B cell (primary cell): ENCODE data around the gene DPH2. TPM values are rescaled to one million over a fixed set of nuclear protein-coding genes. Genes with fewer than 3 reads are reported as not detected.

ENCODE experiments used
- ATAC-seq: fragments of 200-7000 bp; cut with Tn5 transposase; one replicate; pipeline ENCODE4 v1.10.0; 2021; ENCODE audit warnings: low read depth, mild to moderate bottlenecking, moderate number of reproducible peaks, moderate library complexity
- CTCF ChIA-PET: fragments of 350-600 bp; sonication (Branson Sonifier 250); formaldehyde crosslinking; loops from one replicate; lab custom pipeline; 2021; ENCODE audit warnings: antibody characterized with exemption, inconsistent platforms; lab: Charles Lee
- POLR2A ChIA-PET: fragments of 350-600 bp; sonication (Branson Sonifier 250); formaldehyde crosslinking; loops from one replicate; lab custom pipeline; 2021; ENCODE audit warnings: antibody characterized with exemption; lab: Charles Lee
- DNase-seq: peaks from one replicate; pipeline ENCODE4 v3.0.0; 2013
- H2AFZ ChIP-seq: 2 replicates; pipeline ENCODE4 v1.6.1; 2012; ENCODE audit warnings: mild to moderate bottlenecking, low read depth, low read length; ENCODE audit not compliant: insufficient read depth, poor library complexity, severe bottlenecking
- H3K27ac ChIP-seq, 2 donors: 1 replicate in 1 of 2; 2 replicates in 1 of 2; pipeline ENCODE4 v1.5.1; 2012 to 2013; ENCODE audit warnings: low read length in 2 of 2, mild to moderate bottlenecking in 2 of 2, moderate library complexity in 1 of 2
- H3K27me3 ChIP-seq, 4 experiments: fragments of 200-600 bp in 1 of 4; sonication (generic) in 1 of 4; replicated peaks in 1 of 4; 1 replicate in 2 of 4; 2 replicates in 2 of 4; pipeline versions ENCODE4 v1.6.1 to v1.7.0; 2013 to 2016; ENCODE audit warnings: low read length in 3 of 4, mild to moderate bottlenecking in 2 of 4, mixed read lengths in 1 of 4, moderate library complexity in 1 of 4; ENCODE audit not compliant: insufficient read depth in 4 of 4, control insufficient read depth in 3 of 4; ENCODE audit errors: control extremely low read depth in 1 of 4
- H3K36me3 ChIP-seq, 2 experiments: replicated peaks in 1 of 2; 1 replicate in 1 of 2; 2 replicates in 1 of 2; pipeline versions ENCODE4 v1.6.1 to v1.7.1; 2013; ENCODE audit warnings: low read length in 1 of 2; ENCODE audit not compliant: insufficient read depth in 2 of 2, control insufficient read depth in 1 of 2; ENCODE audit errors: control extremely low read depth in 1 of 2, extremely low read depth in 1 of 2
- H3K4me1 ChIP-seq, 2 donors: fragments of 200-600 bp in 1 of 2; sonication (generic) in 1 of 2; 1 replicate in 1 of 2; 2 replicates in 1 of 2; pipeline versions ENCODE4 v1.5.1 to v1.6.1; 2013 to 2017; ENCODE audit warnings: low read length in 2 of 2; ENCODE audit not compliant: control insufficient read depth in 2 of 2, insufficient read depth in 2 of 2
- H3K4me2 ChIP-seq: replicated peaks from 2 replicates; pipeline ENCODE3; 2012; ENCODE audit warnings: mild to moderate bottlenecking, low read depth, low read length; ENCODE audit not compliant: poor library complexity, severe bottlenecking
- H3K4me3 ChIP-seq, 5 experiments: fragments of 200-600 bp in 1 of 5; sonication (generic) in 1 of 5; 1 replicate in 3 of 5; 2 replicates in 2 of 5; pipeline versions ENCODE4 v1.5.1 to v1.7.0; 2011 to 2016; ENCODE audit warnings: low read length in 4 of 5, mild to moderate bottlenecking in 4 of 5, low read depth in 2 of 5, control low read depth in 1 of 5, moderate library complexity in 1 of 5; ENCODE audit not compliant: insufficient read depth in 1 of 5; ENCODE audit errors: control extremely low read depth in 1 of 5, extremely low read depth in 1 of 5
- H3K79me2 ChIP-seq: fragments of 200-600 bp; sonication (generic); one replicate; pipeline ENCODE4 v1.6.0; 2016; ENCODE audit warnings: low read length; ENCODE audit not compliant: control insufficient read depth, insufficient read depth
- H3K9ac ChIP-seq: fragments of 200-600 bp; sonication (generic); 2 replicates; pipeline ENCODE4 v1.6.1; 2017; ENCODE audit warnings: mild to moderate bottlenecking, low read length, moderate library complexity
- H3K9me3 ChIP-seq, 3 donors: one replicate each; pipeline versions ENCODE4 v1.6.1 to v1.7.1; 2013; ENCODE audit warnings: low read length in 2 of 3; ENCODE audit not compliant: control insufficient read depth in 2 of 3, insufficient read depth in 1 of 3; ENCODE audit errors: control extremely low read depth in 1 of 3
- H4K20me1 ChIP-seq: 2 replicates; pipeline ENCODE4 v1.6.0; 2012; ENCODE audit warnings: mild to moderate bottlenecking, low read length; ENCODE audit not compliant: insufficient read depth, control insufficient read depth, poor library complexity, severe bottlenecking
- H3K27ac Mint-ChIP-seq: one replicate; pipeline ENCODE4 v1.8.0; 2021; ENCODE audit warnings: mixed read lengths
- H3K27me3 Mint-ChIP-seq: one replicate; pipeline ENCODE4 v1.8.0; 2021; ENCODE audit warnings: mixed read lengths
- H3K4me1 Mint-ChIP-seq: one replicate; pipeline ENCODE4 v1.8.0; 2021; ENCODE audit warnings: mixed read lengths
- H3K4me3 Mint-ChIP-seq: one replicate; pipeline ENCODE4 v1.8.0; 2021; ENCODE audit warnings: mixed read lengths
- H3K9me3 Mint-ChIP-seq: one replicate; pipeline ENCODE4 v1.8.0; 2022; ENCODE audit warnings: mixed read lengths; ENCODE audit not compliant: insufficient read depth
- CTCF ChIP-seq: fragments of 200-600 bp; IDR thresholded peaks from one replicate; pipeline ENCODE4 v1.8.0; 2022; ENCODE audit warnings: antibody characterized with exemption, mild to moderate bottlenecking
- EZH2 ChIP-seq: IDR thresholded peaks from 2 replicates; pipeline ENCODE4 v1.6.1; 2012; ENCODE audit warnings: borderline replicate concordance, low read depth, mild to moderate bottlenecking, moderate library complexity, low read length; ENCODE audit not compliant: insufficient read depth, poor library complexity, severe bottlenecking
- WGBS: methylation state at CpG from one replicate; pipeline ENCODE4 v1.1.5; 2013; ENCODE audit warnings: missing lambda C conversion rate; ENCODE audit not compliant: insufficient coverage; 5-methylcytosine and 5-hydroxymethylcytosine counted together
- intact Hi-C: fragments of 100-400 bp; cut with micrococcal nuclease; formaldehyde crosslinking; loops from one replicate; pipeline ENCODE4 v1.10.0; 2022
- polyA plus RNA-seq: library from polyadenylated mRNA; depleted of rRNA; stranded (reverse); fragments of >200 nt; gene quantifications from 2 replicates; pipeline ENCODE4 v1.2.3, GENCODE V29; 2012
- total RNA-seq, 2 donors: library from RNA; stranded (reverse); fragments of 120-200 nt in 1 of 2; gene quantifications; 1 replicate in 1 of 2; 2 replicates in 1 of 2; pipeline versions ENCODE4 v1.2.3 to v1.2.4, GENCODE V29; 2013 to 2022

The DPH2 gene
- total and polyA plus RNA-seq, 2 donors (not counting 1 experiment from before 2014, with no cell fraction given) = 30.5 to 71.9 TPM

GRCh38 chr1:43946236-43947060, 23.4 kb upstream of the DPH2 start, which contains the start of gene IPO13:
TSS of gene IPO13 (plus strand) at chr1:43946950. CDS start at chr1:43947601, 651 bp downstream.
- TF ChIP-seq CTCF (peak; percentile 71), EZH2 (no peak)
- H3K27me3 Mint-ChIP-seq = no peaks in the 10 kb centered on the region
- peak within 1 kb of the TSS; percentile 98 for H3K27ac Mint-ChIP-seq
- peaks cover 32% of the 10 kb centered on the region for H3K79me2 ChIP-seq
- intact Hi-C loops = loop anchor here (1.0 to 10.0 kb wide), 9 partner anchors 23 to 1182 kb away; partner anchors contain the start of genes ATP6V0B, C1orf50, CCDC24 and CDC20
- peaks cover 15 to 25% of the 10 kb centered on the region in 2 donors for H3K4me1 ChIP-seq
- no peaks in the 10 kb centered on the region for H3K9me3 ChIP-seq
- H3K4me1 Mint-ChIP-seq = peaks cover 39% of the 10 kb centered on the region
- peak within 1 kb of the TSS; percentile 64 to 90 (median 78) for H3K4me3 ChIP-seq
- peak within 1 kb of the TSS; percentile 95 for H3K27ac ChIP-seq
- peaks cover 5% of the 10 kb centered on the region for H4K20me1 ChIP-seq
- H3K4me2 ChIP-seq = peak within 1 kb of the TSS; percentile 84
- H2AFZ ChIP-seq = peak within 1 kb of the TSS; percentile 92
- peaks cover 0 to 9% of the 10 kb centered on the region in 2 experiments for H3K36me3 ChIP-seq
- under 1% methylated on average over 72 of the region's 74 CpGs for WGBS
- peak within 1 kb of the TSS; percentile 93 for H3K9ac ChIP-seq
- H3K9me3 Mint-ChIP-seq = no peaks in the 10 kb centered on the region
- DNase-seq (peak; percentile 98), ATAC-seq (peak; percentile 94)
- H3K27me3 ChIP-seq = no peaks in the 10 kb centered on the region
- ChIA-PET POLR2A (interaction anchor here (0.8 to 1.6 kb wide), 3 partner anchors 23 to 297 kb away, joined by 3 to 5 read pairs (median 3); partner anchors contain the start of genes ATP6V0B, DPH2 and KDM4A), CTCF (interaction anchor here (0.7 to 5.0 kb wide), 11 partner anchors 9 to 183 kb away, joined by 3 to 41 read pairs (median 5); partner anchors contain the start of genes ARTN, ATP6V0B and DPH2)
- H3K4me3 Mint-ChIP-seq = peak within 1 kb of the TSS; percentile 93
